ENCODE measurements around the gene ATP1A4.

GRCh38 chr1:160206036-160206389, 54.6 kb downstream of the ATP1A4 start:
- TF ChIP-seq POLR2AphosphoS5 (IDR thresholded peaks at IDR 0.05; ENCODE audit: low read depth, low read length): no peak
- TF ChIP-seq REST (IDR thresholded peaks at IDR 0.05; ENCODE audit: insufficient read depth in 1 of 2, low read depth in 2 of 2, low read length in 2 of 2): no peak
